Adipose tissue (tissue), 3 donors: ENCODE measurements around the gene COTL1. TPM values are rescaled to one million over a fixed set of nuclear protein-coding genes. Genes with fewer than 3 reads are reported as not detected.
A peak's percentile ranks its signal among the peaks of the same experiment; 100 is the strongest.

Source experiments
- H3K27ac ChIP-seq: one replicate; pipeline ENCODE4 v1.5.1; 2013; ENCODE audit warnings: low read depth, low read length
- WGBS, 3 donors: extraction: QIAGEN DNeasy Blood & Tissue Kit; methylation state at CpG; one replicate each; pipeline ENCODE4 v1.1.7; 2013; 5-methylcytosine and 5-hydroxymethylcytosine counted together
- polyA plus RNA-seq, 3 donors: library from polyadenylated mRNA; stranded (reverse); fragments of 200-250 nt; gene quantifications; one replicate each; pipeline ENCODE4 v1.2.3, GENCODE V29; 2013
- donor health status: healthy with polysubstance abuse.
- donor health status: Bipolar disorder and iron deficiency.
- donor health status: healthy.

The COTL1 gene, protein sequence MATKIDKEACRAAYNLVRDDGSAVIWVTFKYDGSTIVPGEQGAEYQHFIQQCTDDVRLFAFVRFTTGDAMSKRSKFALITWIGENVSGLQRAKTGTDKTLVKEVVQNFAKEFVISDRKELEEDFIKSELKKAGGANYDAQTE
- 100 to 1,000 TPM in 2 of 3 donors, 10 to 100 TPM in 1; 14.1 to 134 (median 132) TPM for polyA plus RNA-seq

DNA sequence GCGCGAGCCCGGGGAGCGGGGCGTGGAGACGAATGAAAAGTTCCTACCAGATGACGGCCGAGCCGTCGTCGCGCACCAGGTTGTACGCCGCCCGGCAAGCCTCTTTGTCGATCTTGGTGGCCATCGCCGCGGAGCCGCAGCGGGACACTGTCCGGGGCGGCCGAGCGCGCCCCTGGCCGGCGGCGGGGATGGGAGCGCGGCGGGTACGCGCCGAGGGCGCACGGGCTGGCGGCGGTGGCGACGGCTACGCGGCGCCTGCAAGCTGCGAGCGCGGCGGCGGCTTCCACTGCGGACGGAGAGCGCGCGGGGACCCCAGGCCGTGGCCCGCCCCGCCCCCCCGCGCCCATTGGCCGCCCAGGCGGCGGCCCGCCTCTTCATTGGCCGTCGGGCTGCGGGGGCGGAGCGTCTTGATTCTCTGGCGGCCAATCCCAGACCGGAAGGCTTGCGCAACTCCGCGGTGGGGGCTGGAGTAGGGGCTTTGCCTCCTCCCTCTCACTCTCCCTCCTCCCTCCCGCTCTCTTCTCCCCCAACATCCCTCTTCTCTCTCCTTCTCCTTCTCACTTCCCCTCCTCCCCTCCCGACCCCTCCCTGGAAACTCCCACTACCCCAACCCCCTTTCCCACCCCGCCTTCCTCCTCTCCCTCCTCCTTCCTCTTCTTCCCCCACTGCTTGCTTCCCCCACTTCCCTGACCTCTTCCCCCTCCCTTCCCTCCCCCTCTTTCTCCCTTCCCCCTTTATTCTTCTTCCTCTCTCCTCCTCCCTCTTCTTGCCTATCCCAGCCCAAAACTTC, at the start of gene COTL1:
TSS of gene COTL1 (minus strand) at position 288 of the 790 bp plus-strand sequence. CDS start at position 124, 164 bp downstream.
- peak within 1 kb of the TSS; percentile 44 for H3K27ac ChIP-seq
- 0 to 1% (median 1%) methylated on average over 57 to 74 of the region's 76 CpGs for WGBS, 3 donors

DNA sequence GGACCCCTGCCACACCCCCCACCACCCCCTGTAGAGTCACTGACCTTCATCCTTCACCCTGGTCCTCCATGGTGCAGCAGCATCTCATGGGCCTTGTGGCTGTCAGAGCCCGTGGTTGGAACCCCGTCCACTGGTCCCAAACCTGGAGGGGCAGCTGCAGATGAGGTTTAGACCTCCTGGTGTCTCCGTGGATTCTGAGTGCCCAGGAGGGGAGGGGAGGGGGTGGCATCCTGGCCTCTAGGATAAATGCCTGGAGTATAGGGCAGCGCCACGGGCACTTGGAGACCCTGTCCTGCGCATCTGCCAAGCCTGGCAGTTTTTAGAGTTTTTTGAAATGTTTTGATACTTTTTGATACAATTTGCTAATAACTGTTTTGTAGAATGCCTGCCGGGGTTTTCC, 48.0 kb upstream of the COTL1 start:
- 88 to 94% (median 90%) methylated on average over 7 of the region's 7 CpGs for WGBS, 3 donors
- H3K27ac ChIP-seq, result no peak overlapping the region

DNA sequence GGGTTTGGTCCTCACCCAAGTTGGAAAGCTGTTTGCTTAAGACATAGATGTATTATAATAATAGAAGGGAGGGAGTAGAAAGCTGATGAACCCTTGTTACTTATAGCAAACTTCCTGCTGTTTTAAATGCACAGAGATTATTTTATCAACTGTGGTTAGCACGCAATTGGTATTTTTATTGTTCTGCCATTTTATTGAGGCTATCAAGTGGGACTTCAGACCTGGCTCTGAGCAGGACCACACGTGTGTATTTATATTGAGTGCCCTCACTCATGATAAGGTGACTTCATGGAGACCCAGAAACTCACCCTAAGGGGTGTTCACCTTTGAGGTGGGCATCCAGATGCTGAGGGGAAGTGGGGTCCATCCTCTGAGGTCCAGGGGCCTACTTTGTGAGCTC, 47.5 kb upstream of the COTL1 start:
- no peak overlapping the region for H3K27ac ChIP-seq
- 83 to 92% (median 86%) methylated on average over 2 of the region's 2 CpGs for WGBS, 3 donors

DNA sequence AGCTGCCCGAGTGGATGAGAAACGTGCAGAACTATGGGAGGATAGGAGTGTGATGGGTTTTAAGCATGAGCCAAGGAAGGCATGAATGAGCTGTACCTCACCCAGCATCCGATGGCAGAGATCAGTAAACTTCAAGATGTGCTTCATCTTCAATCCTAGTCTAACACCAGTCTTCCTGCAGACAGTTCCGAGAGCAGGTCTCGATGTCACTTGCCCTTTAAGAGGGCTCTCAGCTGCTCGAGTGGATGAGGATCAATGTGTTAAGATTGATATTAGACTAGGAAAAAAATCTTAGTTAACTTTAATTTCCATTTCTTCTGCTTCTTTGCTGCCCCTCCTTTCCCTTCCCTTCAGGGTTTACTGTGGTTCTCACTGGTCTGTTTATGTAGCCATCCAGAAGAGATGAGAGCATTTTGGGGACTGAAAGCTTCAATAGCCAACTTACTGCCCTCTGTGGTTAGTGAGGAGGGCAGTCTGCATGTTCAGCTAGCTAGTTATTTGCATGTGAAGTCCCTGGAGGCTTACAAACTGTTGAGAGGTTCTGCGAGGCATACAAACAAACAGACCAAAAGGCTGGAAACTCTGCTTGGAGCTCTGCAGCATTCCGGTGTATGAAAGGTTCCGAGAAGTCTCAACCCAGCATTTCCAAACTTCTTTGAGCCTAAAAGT, 45.7 kb upstream of the COTL1 start:
- H3K27ac ChIP-seq, result peak overlapping the region; percentile 14
- 62 to 78% (median 78%) methylated on average over 9 of the region's 9 CpGs for WGBS, 3 donors

DNA sequence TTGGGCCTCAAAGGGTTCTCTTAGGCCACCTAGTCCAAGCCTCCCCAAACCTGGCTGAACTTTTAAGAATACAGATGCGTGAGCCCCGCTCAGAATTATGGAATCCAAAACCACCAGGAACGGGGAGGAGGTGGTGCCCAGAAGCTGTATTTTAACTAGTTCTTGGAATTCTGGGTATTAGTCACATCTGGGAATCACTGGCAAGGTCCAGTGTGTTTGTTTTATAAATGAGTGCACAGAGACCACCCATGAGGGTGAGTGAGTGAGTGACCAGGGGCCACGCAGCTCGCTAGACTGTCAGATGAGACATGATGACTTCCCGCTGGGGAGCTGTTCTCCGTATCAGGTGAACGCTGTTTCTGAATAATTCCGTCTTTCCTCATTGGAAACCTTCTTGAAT, 44.6 kb upstream of the COTL1 start:
- H3K27ac ChIP-seq, result no peak overlapping the region
- WGBS, 3 donors, result 92 to 95% (median 93%) methylated on average over 9 of the region's 9 CpGs

DNA sequence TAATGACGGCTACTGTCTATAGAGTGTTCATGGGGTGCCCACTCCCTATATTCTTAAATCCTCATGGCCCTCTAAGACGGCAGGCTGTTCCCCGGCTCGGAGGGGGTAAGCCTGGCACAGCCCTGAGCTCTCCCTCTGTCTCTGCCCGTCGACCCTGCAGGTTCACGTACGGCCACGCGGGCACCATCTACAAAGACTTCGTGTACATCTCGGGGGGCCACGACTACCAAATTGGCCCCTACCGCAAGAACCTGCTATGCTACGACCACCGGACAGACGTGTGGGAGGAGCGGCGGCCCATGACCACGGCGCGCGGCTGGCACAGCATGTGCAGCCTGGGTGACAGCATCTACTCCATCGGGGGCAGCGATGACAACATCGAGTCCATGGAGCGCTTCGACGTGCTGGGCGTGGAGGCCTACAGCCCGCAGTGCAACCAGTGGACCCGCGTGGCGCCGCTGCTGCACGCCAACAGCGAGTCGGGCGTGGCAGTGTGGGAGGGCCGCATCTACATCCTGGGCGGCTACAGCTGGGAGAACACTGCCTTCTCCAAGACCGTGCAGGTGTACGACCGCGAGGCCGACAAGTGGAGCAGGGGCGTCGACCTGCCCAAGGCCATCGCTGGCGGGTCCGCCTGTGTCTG, 43.7 kb upstream of the COTL1 start:
- 93 to 97% (median 97%) methylated on average over 51 of the region's 51 CpGs for whole genome bisulfite sequencing, 3 donors
- no peak overlapping the region for H3K27ac ChIP-seq

DNA sequence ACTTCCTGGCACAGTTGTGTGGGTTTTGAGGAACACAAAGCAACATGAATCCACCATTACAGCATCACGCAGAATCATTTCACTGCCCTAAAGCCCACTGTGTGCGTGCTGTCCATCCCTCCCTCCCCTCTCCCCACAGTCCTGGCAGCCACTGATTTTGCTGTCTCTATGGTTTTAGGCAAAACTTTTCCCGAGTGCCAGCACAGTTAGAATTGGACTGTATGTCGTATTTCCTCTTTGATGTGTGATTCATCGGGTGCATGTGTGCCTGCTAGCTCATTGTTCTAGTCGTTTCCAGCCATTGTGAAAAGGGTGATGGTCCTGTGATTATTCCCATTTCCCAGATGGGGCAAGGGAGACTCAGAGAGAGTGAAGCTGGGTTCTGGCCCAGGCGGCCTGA, 43.1 kb upstream of the COTL1 start:
- WGBS, 3 donors, result 71 to 87% (median 77%) methylated on average over 7 of the region's 7 CpGs
- H3K27ac ChIP-seq, result no peak overlapping the region

DNA sequence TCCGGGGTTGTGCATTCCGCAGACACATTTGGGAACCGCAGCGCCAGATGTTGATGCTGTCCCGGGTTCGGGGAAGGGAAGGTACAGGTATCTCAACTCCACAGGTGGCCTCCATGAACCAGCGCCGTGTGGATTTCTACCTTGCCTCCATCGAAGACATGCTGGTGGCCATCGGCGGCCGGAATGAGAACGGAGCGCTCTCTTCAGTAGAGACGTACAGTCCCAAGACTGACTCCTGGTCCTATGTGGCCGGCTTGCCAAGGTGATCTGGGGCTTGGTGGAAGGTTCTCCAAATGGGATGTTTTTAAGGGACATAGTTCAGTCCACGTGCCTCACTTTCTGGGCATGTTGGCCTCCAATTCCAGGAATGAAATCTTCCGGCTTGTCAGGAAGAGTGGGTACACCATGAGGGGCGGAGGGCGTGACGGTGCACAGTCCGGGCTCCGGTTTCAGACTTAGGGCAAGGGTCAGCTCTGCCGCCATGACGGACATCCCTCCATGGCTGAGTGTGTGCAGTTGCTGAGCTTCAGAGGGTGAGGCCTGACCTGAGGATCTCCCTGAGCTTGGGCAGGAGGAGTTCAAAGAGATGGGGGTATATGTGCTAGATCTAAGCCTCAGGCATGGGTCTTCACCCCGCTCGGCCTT, 41.9 kb upstream of the COTL1 start:
- 95 to 97% (median 96%) methylated on average over 27 of the region's 27 CpGs for WGBS, 3 donors
- H3K27ac ChIP-seq, result no peak overlapping the region

DNA sequence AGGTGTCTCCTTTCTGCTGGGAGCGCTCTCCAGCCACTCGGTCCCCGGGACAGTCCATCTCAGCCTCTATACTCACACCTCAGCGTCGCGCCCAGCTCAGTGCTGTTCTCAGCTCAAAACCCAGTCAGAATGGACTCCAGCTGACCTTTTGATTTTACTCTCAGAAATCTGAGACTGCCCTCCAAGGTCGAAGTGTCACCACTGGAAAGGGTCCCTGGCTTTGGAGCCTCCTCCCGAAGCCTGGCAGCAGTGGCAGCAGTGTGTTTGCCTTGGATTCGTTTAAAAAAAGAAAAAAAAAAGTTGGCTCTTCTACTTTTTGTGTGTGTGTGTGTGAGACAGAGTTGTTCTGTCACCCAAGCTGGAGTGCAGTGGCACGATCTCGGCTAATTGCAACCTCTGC, 40.8 kb upstream of the COTL1 start:
- no peak overlapping the region for H3K27ac ChIP-seq
- WGBS, 3 donors, result 48 to 90% (median 85%) methylated on average over 11 of the region's 11 CpGs

DNA sequence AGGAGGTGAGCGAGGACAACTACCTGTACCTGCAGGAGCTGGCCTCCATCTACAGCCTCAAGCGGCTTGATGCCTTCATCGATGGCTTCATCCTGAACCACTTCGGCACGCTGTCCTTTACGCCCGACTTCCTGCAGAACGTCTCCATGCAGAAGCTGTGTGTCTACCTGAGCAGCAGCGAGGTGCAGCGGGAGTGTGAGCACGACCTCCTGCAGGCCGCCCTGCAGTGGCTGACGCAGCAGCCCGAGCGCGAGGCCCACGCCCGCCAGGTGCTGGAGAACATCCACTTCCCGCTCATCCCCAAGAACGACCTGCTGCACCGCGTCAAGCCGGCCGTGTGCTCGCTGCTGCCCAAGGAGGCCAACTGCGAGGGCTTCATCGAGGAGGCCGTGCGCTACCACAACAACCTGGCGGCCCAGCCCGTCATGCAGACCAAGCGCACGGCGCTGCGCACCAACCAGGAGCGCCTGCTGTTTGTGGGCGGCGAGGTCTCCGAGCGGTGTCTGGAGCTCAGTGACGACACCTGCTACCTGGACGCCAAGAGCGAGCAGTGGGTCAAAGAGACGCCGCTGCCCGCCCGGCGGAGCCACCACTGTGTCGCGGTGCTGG, 39.5 kb upstream of the COTL1 start:
- H3K27ac ChIP-seq, result no peak overlapping the region
- WGBS, 3 donors, result 97% methylated on average over 50 of the region's 50 CpGs

DNA sequence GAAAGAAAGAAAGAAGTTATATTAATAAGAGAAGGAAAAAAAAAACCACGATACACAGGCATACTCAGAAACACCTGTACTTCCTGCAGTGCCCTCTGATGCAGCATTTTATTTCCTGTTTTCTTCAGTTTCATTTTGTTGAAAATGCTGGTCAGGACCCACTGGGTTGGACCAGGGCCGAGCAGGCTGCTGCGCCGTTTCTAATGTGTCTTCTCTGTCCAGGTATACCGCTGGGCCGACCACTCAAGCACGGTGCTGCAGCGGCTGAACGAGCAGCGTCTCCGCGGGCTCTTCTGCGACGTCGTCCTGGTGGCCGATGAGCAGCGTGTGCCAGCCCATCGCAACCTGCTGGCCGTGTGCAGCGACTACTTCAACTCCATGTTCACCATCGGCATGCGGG, 38.8 kb upstream of the COTL1 start:
- H3K27ac ChIP-seq, result no peak overlapping the region
- 92 to 98% (median 95%) methylated on average over 22 of the region's 22 CpGs for WGBS, 3 donors

DNA sequence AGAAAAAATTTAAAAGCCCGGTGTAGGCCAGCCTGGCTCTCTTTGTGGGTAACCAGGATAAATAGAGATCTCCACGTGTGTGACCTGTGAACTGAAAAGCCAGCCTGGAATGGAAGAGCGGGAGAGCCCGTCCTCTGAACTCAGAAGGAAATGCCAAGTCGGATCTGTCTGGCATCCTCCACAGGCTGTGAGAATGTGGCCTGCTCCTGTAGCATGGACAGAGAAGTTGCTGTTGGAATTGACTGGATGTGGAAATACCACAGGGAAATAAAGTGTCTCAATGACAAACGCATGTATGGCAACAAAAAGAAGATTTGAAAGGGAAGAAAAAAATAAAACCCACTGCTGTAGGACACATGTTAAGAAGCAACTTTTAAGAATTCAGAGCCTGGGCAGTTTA, 37.1 kb upstream of the COTL1 start:
- WGBS, 3 donors, result 43 to 66% (median 52%) methylated on average over 6 of the region's 6 CpGs
- H3K27ac ChIP-seq, result no peak overlapping the region

DNA sequence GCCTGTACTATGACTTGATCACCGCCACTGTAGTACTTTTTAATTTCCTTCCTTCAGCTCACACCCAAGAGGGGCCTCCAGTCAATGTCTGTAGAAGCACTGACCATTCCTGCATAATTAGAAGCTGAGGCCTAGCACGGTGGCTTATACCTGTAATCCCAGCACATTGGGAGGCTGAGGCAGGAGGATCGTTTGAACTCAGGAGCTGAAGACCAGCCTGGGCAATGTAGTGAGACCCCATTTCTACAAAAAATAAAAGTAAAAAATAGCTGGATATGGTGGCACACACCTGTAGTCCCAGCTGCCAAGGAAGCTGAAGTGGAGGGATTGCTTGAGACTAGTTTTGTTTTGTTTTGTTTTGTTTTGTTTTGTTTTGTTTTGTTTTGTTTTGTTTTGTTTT, 36.4 kb upstream of the COTL1 start:
- no peak overlapping the region for H3K27ac ChIP-seq
- WGBS, 3 donors, result 78 to 91% (median 87%) methylated on average over 3 of the region's 3 CpGs

DNA sequence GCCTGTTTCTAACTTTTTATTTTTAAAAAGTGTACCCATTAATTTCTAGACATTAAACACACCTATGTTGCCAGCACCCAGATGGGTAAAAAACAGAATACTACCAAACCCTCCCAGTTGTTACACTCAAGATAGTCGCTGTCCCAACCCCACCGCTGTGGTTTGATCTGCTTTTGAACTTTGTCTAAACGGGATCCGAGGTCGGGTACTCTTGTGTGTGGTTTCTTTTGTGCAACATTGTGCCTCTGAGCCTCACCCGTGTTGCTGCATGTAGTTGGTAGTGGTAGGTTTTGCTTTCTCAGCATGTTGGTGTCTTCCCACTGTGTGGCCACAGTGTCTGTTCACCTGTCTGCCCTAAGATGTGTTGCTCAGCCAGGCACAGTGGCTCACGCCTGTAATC, 34.7 kb upstream of the COTL1 start:
- H3K27ac ChIP-seq, result no peak overlapping the region
- 76 to 91% (median 80%) methylated on average over 7 of the region's 7 CpGs for WGBS, 3 donors

DNA sequence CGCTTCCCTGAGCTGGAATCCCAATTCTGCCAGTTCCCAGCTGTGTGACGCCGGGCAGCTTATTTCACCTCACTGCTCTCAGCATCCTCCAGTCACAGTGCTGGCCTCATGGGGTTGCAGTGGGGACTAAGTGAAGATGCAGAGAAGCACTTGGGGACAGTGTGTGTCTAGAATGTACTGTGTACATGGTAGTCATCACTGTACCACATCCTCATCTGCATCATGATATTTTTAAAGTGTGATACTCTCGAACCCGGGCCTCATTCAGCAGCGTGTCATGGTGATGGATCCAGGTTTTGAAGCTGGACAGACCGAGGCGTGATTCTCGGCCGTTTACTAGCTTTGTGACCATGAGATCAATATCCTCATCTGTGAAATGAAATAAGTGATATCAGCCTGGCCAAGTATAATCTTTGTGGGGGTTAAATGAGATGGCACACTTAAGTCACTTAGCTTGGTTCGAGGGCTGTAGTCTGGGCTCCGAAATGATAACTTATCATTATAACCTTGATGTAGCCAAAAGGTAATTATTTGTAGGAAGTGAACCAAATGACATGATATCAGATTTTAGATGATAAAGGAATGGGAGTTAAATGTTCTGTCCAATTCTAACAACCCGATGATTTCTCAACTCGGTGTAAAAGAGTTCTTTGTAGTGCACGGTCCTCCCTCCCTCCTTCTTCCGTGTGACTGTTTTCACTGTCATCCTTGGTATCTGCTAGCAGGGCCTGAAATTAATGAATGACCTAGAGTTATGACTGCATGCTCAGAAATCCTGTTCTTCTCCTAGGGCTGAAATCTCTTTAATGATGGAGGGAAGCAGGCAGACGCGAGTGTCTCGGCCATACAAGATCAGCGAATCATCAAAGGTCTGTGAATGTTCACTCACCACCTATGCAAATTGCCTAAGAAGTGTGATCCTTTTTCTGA, 32.4 kb upstream of the COTL1 start:
- 55 to 88% (median 87%) methylated on average over 20 of the region's 20 CpGs for WGBS, 3 donors
- H3K27ac ChIP-seq, result no peak overlapping the region

DNA sequence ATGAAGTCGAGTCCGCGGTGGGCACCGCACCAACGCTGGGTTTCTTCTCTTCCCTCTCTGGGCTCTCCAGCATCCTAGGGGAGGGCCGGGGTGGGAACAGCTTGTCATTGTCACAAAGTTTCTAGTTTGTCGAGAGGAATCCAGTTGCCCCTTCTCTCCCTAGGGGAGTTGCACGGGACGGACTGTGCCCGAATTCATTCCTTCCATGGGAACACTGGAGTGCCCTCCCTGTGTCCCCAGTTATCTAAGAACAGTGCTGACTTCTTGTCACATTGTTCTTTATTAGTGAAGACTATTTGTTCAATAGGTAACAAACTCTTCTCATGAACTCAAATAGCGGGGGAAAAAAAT, 31.6 kb upstream of the COTL1 start:
- WGBS, 3 donors, result 31 to 66% (median 65%) methylated on average over 11 of the region's 11 CpGs

More for the DNA sequence above, 31.6 kb upstream of the COTL1 start:
- H3K27ac ChIP-seq, result no peak overlapping the region
